HL-60 (cell line): Measurements from ENCODE around the gene EFS.
A peak's percentile ranks its signal among the peaks of the same experiment; 100 is the strongest.

Experiments
- DNase-seq, 2 experiments: peaks; one replicate each; pipeline ENCODE4 v3.0.0-alpha.2; 2010 to 2020; ENCODE audit warnings: low read depth in 1 of 2, low spot score in 1 of 2
- H3K27ac ChIP-seq: fragments of 250-450 bp; sonication (Bioruptor Pico); replicated peaks from 2 replicates; pipeline ENCODE4 v1.5.1; 2020; ENCODE audit warnings: mild to moderate bottlenecking, moderate library complexity
- H3K27me3 ChIP-seq: fragments of 250-450 bp; sonication (Bioruptor Pico); 2 replicates; pipeline ENCODE4 v1.5.1; 2021; ENCODE audit warnings: mild to moderate bottlenecking, moderate library complexity; ENCODE audit not compliant: insufficient read depth, poor library complexity, severe bottlenecking
- H3K4me3 ChIP-seq: replicated peaks from 2 replicates; pipeline ENCODE4 v1.5.1; 2011; ENCODE audit warnings: mild to moderate bottlenecking, control low read depth, low read length; ENCODE audit not compliant: insufficient read depth
- CTCF ChIP-seq: IDR thresholded peaks from one replicate; pipeline ENCODE4 v1.5.1; 2011; ENCODE audit warnings: low read length, control low read depth, inconsistent platforms; ENCODE audit not compliant: insufficient read depth
- GABPA ChIP-seq: IDR thresholded peaks from 2 replicates; pipeline ENCODE4 v1.6.1; 2012; ENCODE audit warnings: low read depth
- POLR2AphosphoS5 ChIP-seq: IDR thresholded peaks from 2 replicates; pipeline ENCODE4 v1.6.1; 2012; ENCODE audit warnings: low read depth
- REST ChIP-seq: IDR thresholded peaks from 2 replicates; pipeline ENCODE4 v1.6.1; 2012; ENCODE audit warnings: low read depth; ENCODE audit not compliant: insufficient replicate concordance
- SPI1 ChIP-seq: IDR thresholded peaks from 2 replicates; pipeline ENCODE4 v1.6.1; 2012; ENCODE audit warnings: low read depth, mild to moderate bottlenecking, borderline replicate concordance

Gene EFS

GRCh38 chr14:23380976-23381375, 16.0 kb upstream of the EFS start:
- TF ChIP-seq SPI1 (no peak), POLR2AphosphoS5 (no peak)
- no peak for DNase-seq
- Histone ChIP-seq H3K27me3 (no peaks in the 10 kb centered on the region), H3K4me3 (no peak overlapping the region), H3K27ac (no peak overlapping the region)

- no peaks in the 10 kb centered on the region for H3K27me3 ChIP-seq
- DNase-seq, result no peak
Measured at GRCh38 chr14:23380197-23380914, 15.4 kb upstream of the EFS start.

GRCh38 chr14:23379366-23380196, 14.6 kb upstream of the EFS start:
- Histone ChIP-seq H3K27ac (no peak overlapping the region), H3K27me3 (no peaks in the 10 kb centered on the region), H3K4me3 (no peak overlapping the region)
- no peak for TF ChIP-seq POLR2AphosphoS5
- no peak for TF ChIP-seq SPI1
- no peak for TF ChIP-seq REST
- peak; percentile 97 for TF ChIP-seq CTCF
- DNase-seq, result peak; percentile 41 to 43

More at GRCh38 chr14:23380197-23380914, 15.4 kb upstream of the EFS start:
- no peak for TF ChIP-seq SPI1
- no peak overlapping the region for H3K4me3 ChIP-seq
- H3K27ac ChIP-seq, result no peak overlapping the region

GRCh38 chr14:23378612-23379220, 13.7 kb upstream of the EFS start:
- TF ChIP-seq POLR2AphosphoS5 (no peak), CTCF (no peak), SPI1 (no peak), REST (no peak), GABPA (no peak)
- no peak overlapping the region for H3K27ac ChIP-seq
- H3K4me3 ChIP-seq, result no peak overlapping the region
- no peaks in the 10 kb centered on the region for H3K27me3 ChIP-seq
- no peak for DNase-seq
